ENCODE data around the gene AP2A2. TPM values are rescaled to one million over a fixed set of nuclear protein-coding genes. Genes with fewer than 3 reads are reported as not detected.

AP2A2 gene
- total RNA-seq, 2 donors from 2014 or later: 35.1 to 70.2 TPM

DNA sequence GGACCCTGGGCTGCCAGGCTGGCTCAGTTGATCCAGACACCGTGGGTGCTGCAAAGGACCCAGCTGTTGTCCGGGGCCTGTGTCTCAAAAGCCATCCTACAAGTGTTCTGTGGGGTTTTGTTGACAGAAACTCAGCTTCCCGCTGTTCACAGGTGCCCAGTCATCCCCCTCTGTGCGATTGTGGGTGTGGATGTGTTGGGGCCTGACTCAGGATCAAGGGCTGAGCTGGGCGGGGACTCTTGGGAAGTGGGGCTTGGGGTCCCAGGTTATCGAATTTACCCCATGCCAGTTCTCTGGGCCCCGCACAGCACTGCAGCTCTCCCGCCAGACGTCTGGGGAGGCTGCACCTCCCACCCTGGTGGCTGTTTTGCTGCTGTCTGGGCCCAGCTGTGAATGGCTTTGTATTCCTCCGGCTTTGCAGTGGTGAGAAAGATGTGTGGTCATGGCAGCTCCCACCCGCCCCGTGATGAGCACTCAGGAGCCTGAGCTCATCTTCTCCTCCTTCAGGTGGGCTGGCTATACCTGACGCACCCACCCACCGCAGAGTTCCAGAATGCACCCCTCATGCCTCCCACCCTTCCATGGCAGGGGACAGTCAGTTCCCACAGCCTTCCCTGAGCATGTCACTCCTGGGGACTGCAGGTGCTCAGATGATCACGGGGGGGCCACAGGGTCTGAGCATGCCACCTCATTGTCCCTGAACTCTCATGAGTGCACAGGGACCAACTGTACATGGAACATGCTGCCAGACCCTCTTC, 3.6 kb upstream of the AP2A2 start:
- TF ChIP-seq, protein P1, sequence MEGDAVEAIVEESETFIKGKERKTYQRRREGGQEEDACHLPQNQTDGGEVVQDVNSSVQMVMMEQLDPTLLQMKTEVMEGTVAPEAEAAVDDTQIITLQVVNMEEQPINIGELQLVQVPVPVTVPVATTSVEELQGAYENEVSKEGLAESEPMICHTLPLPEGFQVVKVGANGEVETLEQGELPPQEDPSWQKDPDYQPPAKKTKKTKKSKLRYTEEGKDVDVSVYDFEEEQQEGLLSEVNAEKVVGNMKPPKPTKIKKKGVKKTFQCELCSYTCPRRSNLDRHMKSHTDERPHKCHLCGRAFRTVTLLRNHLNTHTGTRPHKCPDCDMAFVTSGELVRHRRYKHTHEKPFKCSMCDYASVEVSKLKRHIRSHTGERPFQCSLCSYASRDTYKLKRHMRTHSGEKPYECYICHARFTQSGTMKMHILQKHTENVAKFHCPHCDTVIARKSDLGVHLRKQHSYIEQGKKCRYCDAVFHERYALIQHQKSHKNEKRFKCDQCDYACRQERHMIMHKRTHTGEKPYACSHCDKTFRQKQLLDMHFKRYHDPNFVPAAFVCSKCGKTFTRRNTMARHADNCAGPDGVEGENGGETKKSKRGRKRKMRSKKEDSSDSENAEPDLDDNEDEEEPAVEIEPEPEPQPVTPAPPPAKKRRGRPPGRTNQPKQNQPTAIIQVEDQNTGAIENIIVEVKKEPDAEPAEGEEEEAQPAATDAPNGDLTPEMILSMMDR (IDR thresholded peaks at IDR 0.05): no peak
- no peak for TF ChIP-seq POLR2A (IDR thresholded peaks at IDR 0.05)
- TF ChIP-seq POLR2AphosphoS5 (IDR thresholded peaks at IDR 0.05): no peak
- no peak overlapping the region for H3K27ac ChIP-seq
- no peaks in the 10 kb centered on the region for H3K4me1 ChIP-seq (replicated peaks)
- no peak for DNase-seq (ENCODE audit: low spot score)
- H3K27me3 ChIP-seq (replicated peaks; ENCODE audit: insufficient read depth): no peaks in the 10 kb centered on the region
- no peaks in the 10 kb centered on the region for H3K9me3 ChIP-seq
- no peaks in the 10 kb centered on the region for H3K36me3 ChIP-seq
- no peak overlapping the region for H3K4me3 ChIP-seq
- WGBS: 60% methylated on average over 14 of the region's 15 CpGs
- intact Hi-C loops (cut with DNase I): no loop called here

DNA sequence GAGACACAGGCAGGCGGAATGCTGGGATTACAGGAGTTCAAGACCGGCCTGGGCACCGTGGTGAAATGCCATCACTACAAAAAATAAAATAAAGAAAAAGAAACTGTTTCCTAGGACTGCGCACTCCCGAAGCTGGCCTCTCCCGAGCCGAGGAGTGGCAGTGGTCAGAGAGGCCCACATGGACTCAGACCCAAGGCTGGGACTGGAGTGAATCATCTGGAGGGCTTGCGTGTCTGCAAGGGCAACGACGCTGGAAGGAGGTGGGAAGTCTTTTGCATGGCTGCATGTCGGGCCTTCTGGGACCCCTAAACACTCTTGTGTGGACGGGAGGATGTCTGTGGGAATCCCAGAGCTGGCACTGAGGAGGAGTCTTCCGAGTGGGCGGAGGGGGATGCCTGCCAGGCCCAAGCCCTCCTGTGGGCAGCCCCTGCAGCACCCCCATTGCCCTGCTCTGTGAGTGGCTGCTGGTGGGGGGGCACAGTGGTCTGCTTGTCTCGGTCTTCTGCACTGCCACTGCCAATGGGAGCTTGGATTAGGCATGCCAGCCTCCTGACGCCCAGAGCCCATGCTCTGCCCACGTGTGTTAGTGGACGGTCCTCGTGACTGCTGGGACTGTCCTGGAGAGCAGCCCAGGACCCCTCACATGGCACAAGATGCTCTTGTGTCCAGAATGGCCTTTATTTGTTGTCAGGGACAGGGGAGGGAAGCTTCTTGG, 1.8 kb upstream of the AP2A2 start:
- intact Hi-C loops (cut with DNase I): no loop called here

DNA sequence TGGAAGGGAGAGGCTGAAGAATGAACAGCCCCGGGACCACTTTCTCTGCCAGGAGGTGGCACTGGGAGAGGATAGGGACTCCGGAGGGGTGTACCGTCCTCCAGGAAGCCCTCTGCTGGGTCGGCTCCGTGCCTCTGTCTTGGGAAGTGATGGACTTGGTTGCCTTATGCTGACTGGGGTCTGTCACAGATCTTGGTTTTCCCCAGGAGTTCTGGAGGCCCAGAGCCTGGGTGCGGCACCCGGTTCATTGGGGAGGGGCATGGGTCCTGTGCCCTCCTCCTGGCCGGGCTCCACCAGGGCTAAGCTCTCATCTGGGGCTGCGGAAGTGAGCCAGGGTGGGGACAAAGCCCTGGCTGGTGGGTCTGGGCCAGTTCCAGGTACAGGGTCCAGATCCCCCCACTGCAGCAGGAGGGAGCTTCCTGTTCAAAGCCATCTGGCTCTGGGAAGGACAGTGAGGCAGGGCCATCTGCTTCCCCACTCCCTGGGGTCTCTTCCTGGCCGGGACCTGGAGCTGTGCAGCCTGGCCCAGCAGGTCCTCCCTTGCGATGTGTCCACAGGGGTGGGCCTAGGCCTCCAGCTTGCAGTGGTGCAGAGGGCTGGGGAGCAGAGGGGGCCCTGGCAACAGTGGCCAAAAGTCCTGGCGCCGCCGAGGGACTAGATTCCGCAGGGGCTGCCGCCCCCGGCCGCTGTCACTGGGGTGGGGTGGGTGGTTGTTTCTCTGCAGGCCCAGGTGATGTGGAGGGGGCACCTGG, 1.1 kb upstream of the AP2A2 start:
- no peaks in the 10 kb centered on the region for H3K9me3 ChIP-seq
- no peak overlapping the region for H3K27ac ChIP-seq
- H3K4me1 ChIP-seq (replicated peaks): no peaks in the 10 kb centered on the region
- H3K4me3 ChIP-seq: no peak overlapping the region
- DNase-seq (ENCODE audit: low spot score): no peak
- no peaks in the 10 kb centered on the region for H3K36me3 ChIP-seq
- intact Hi-C loops (cut with DNase I): loop anchor here (5.0 kb wide), 1 partner anchor 77 kb away; no protein-coding TSS in a partner anchor
- TF ChIP-seq, protein P1 (IDR thresholded peaks at IDR 0.05): no peak
- TF ChIP-seq POLR2A (IDR thresholded peaks at IDR 0.05): no peak
- no peak for TF ChIP-seq POLR2AphosphoS5 (IDR thresholded peaks at IDR 0.05)
- WGBS: 66% methylated on average over 18 of the region's 18 CpGs
- no peaks in the 10 kb centered on the region for H3K27me3 ChIP-seq (replicated peaks; ENCODE audit: insufficient read depth)

More for the DNA sequence above, 1.8 kb upstream of the AP2A2 start:
- no peaks in the 10 kb centered on the region for H3K9me3 ChIP-seq
- no peaks in the 10 kb centered on the region for H3K27me3 ChIP-seq (replicated peaks; ENCODE audit: insufficient read depth)
- no peaks in the 10 kb centered on the region for H3K36me3 ChIP-seq
- H3K4me1 ChIP-seq (replicated peaks): no peaks in the 10 kb centered on the region
- no peak overlapping the region for H3K4me3 ChIP-seq
- TF ChIP-seq POLR2A (IDR thresholded peaks at IDR 0.05) (no peak), POLR2AphosphoS5 (IDR thresholded peaks at IDR 0.05) (no peak)
- TF ChIP-seq, protein P1 (IDR thresholded peaks at IDR 0.05): no peak
- 85% methylated on average over 19 of the region's 19 CpGs for WGBS
- H3K27ac ChIP-seq: no peak overlapping the region
- no peak for DNase-seq (ENCODE audit: low spot score)

DNA sequence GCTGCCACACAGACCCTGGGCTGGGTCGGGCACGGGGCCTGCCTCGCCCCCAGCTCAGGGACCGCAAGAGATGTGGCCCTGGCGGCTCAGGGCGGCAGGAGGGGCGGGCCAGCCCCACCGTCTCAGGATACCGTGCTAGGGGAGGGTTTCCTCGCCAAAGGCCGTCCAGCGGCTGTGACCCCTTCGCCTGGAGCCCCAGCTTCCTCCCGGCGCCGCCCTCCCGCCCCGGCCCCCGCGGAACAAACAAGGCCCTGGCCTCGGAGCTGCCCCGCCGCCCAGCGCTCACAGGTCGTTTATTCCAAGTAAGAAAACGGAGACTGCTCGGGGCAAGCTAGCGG, 543 bp upstream of the AP2A2 start:
- Histone ChIP-seq H3K4me3 (peak overlapping the region; percentile 93 to 98), H3K36me3 (no peaks in the 10 kb centered on the region), H3K9me3 (no peaks in the 10 kb centered on the region), H3K4me1 (replicated peaks) (no peaks in the 10 kb centered on the region), H3K27me3 (replicated peaks; ENCODE audit: insufficient read depth) (no peaks in the 10 kb centered on the region), H3K27ac (peak overlapping the region; percentile 39 to 93)
- DNase-seq (ENCODE audit: low spot score): no peak
- intact Hi-C loops (cut with DNase I): loop anchor here (5.0 kb wide), 1 partner anchor 78 kb away; no protein-coding TSS in a partner anchor
- TF ChIP-seq, protein P1 (IDR thresholded peaks at IDR 0.05): no peak
- TF ChIP-seq POLR2AphosphoS5 (IDR thresholded peaks at IDR 0.05) (no peak), POLR2A (IDR thresholded peaks at IDR 0.05) (no peak)
- 68% methylated on average over 14 of the region's 28 CpGs for WGBS

All from prostate gland (tissue), 2 donors.